OCI-LY1 (cell line): Measurements from ENCODE around the gene GGPS1.

Experiments
- EZH2 ChIP-seq: fragments of 200-600 bp; sonication (generic), shearing (Covaris generic); IDR thresholded peaks from 2 replicates; pipeline ENCODE4 v1.8.0; 2017; ENCODE audit warnings: borderline replicate concordance, mixed run types, mild to moderate bottlenecking, antibody characterized with exemption, low read length, moderate library complexity, mixed read lengths
- TF ChIP-seq, protein P1 (sequence below): fragments of 200-600 bp; sonication (generic), shearing (Covaris generic); IDR thresholded peaks from 2 replicates; pipeline ENCODE4 v1.5.1; 2017; ENCODE audit warnings: mild to moderate bottlenecking, antibody characterized with exemption, low read length, moderate library complexity, mixed read lengths

DNA sequence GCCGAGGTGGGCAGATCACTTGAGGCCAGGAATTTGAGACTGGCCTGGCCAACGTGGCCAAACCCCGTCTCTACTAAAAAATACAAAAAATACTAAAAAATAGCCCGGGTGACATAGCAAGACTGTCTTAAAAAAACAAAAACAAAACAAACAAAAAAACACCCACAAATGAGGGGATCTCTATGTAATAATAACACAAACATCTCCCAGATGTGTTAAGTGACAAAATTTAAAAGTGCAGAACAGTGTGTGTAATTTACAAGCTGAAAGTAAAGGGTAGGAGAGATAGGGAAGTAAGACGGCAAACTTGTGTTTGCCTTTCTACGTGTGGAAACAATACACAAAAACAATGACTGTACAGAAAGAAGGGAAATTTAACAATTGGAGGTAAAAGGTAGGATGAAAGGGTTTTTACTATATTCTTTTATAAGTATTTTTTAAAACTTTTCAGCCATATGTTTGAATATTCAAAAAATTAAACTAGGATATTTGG, 36.7 kb upstream of the GGPS1 start:
- TF ChIP-seq, protein P1, sequence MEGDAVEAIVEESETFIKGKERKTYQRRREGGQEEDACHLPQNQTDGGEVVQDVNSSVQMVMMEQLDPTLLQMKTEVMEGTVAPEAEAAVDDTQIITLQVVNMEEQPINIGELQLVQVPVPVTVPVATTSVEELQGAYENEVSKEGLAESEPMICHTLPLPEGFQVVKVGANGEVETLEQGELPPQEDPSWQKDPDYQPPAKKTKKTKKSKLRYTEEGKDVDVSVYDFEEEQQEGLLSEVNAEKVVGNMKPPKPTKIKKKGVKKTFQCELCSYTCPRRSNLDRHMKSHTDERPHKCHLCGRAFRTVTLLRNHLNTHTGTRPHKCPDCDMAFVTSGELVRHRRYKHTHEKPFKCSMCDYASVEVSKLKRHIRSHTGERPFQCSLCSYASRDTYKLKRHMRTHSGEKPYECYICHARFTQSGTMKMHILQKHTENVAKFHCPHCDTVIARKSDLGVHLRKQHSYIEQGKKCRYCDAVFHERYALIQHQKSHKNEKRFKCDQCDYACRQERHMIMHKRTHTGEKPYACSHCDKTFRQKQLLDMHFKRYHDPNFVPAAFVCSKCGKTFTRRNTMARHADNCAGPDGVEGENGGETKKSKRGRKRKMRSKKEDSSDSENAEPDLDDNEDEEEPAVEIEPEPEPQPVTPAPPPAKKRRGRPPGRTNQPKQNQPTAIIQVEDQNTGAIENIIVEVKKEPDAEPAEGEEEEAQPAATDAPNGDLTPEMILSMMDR, result no peak
- TF ChIP-seq EZH2, result no peak
